ENCODE results near the gene SLC25A26.
A peak's percentile ranks its signal among the peaks of the same experiment; 100 is the strongest.

SLC25A26 gene

GRCh38 chr3:66386011-66386924 lies 165.5 kb downstream of the SLC25A26 start:
- no peak for TF ChIP-seq CTCF (IDR thresholded peaks at IDR 0.05; ENCODE audit: low read depth, low read length, missing control alignments)
- peak; percentile 47 for DNase-seq (ENCODE audit: low read depth)
- no peak overlapping the region for H3K4me3 ChIP-seq (ENCODE audit: low read depth, low read length)

- no peak for DNase-seq (ENCODE audit: low read depth)
- no peak for TF ChIP-seq CTCF (IDR thresholded peaks at IDR 0.05; ENCODE audit: low read depth, low read length, missing control alignments)
- no peak overlapping the region for H3K4me3 ChIP-seq (ENCODE audit: low read depth, low read length)
Observed at GRCh38 chr3:66386925-66387650, 166.3 kb downstream of the SLC25A26 start.

- H3K4me3 ChIP-seq (ENCODE audit: low read depth, low read length) = no peak overlapping the region
Observed at GRCh38 chr3:66390013-66390412, 169.2 kb downstream of the SLC25A26 start.

DNA sequence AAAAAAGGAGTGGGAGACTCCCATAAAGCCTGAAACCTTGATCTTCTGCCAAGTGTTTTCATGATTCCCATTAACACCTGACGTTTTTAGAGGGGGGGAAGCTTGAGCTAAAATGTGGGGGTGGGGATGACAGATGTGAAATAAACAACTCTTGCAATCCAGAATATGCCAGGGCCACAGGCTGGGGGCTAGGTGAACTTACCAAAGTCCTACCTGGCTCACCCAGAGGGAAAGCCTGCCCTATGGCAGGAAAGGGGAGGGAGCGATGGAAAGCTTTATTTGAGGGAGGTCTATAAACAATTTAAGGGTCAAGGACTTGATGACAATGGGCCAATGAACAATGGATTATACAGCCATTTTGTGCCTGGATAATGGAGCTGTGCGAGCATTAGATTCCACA lies 171.7 kb downstream of the SLC25A26 start:
- no peak for DNase-seq (ENCODE audit: low read depth)
- TF ChIP-seq CTCF (IDR thresholded peaks at IDR 0.05; ENCODE audit: low read depth, low read length, missing control alignments) = no peak
- H3K4me3 ChIP-seq (ENCODE audit: low read depth, low read length) = no peak overlapping the region

More at GRCh38 chr3:66390013-66390412, 169.2 kb downstream of the SLC25A26 start:
- TF ChIP-seq CTCF (IDR thresholded peaks at IDR 0.05; ENCODE audit: low read depth, low read length, missing control alignments) = no peak
- DNase-seq (ENCODE audit: low read depth) = no peak

GRCh38 chr3:66392966-66393332 lies 172.1 kb downstream of the SLC25A26 start:
- no peak for DNase-seq (ENCODE audit: low read depth)
- no peak for TF ChIP-seq CTCF (IDR thresholded peaks at IDR 0.05; ENCODE audit: low read depth, low read length, missing control alignments)
- H3K4me3 ChIP-seq (ENCODE audit: low read depth, low read length) = no peak overlapping the region

- no peak for TF ChIP-seq CTCF (IDR thresholded peaks at IDR 0.05; ENCODE audit: low read depth, low read length, missing control alignments)
- DNase-seq (ENCODE audit: low read depth) = no peak
Observed at GRCh38 chr3:66393333-66394005, 172.7 kb downstream of the SLC25A26 start.

More at GRCh38 chr3:66393333-66394005, 172.7 kb downstream of the SLC25A26 start:
- no peak overlapping the region for H3K4me3 ChIP-seq (ENCODE audit: low read depth, low read length)

All from GM12864 (cell line).